Measurements from ENCODE around the gene FXR1. TPM values are rescaled to one million over a fixed set of nuclear protein-coding genes. Genes with fewer than 3 reads are reported as not detected.

Gene FXR1
- total and polyA plus RNA-seq, 10 of the 15 experiments (the other 5 are each of a cell fraction or from before 2014, with no cell fraction given) = 38.5 to 159 (median 102) TPM

DNA sequence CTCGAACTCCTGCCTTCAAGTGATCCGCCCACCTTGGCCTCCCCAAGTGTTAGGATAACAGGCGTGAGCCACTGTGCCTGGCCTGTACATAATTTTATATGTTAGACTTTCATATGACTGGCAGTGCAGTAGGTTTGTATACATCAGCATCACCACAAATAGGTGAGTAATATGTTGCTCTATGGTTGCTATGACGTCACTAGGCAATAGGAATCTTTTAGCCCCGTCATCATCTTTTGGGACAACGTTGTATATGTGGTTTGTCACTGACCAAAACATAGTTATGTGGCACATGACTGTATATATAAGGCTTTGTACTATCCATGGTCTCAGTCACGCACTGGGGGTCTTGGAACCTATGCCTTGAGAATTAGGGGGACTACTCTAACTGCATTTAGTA lies 94.1 kb downstream of the FXR1 start:
- ChIA-PET SMC1A (ENCODE audit: uncharacterized antibody, unreplicated experiment) (interaction anchor here (1.6 kb wide), 1 partner anchor 54 kb away, joined by 3 read pairs; no protein-coding TSS in a partner anchor), RAD21 (ENCODE audit: unreplicated experiment) (no interaction called here), CTCF (no interaction called here), POLR2A (no interaction called here)
- no peaks in the 10 kb centered on the region for H3K4me1 ChIP-seq (ENCODE audit: control insufficient read depth, insufficient read depth, low read length)
- H3K27ac ChIP-seq (ENCODE audit: control insufficient read depth, insufficient read depth) = no peak overlapping the region
- no peak overlapping the region for H3K4me2 ChIP-seq (ENCODE audit: control insufficient read depth, insufficient read depth)
- 32% methylated on average over 7 of the region's 7 CpGs for WGBS (ENCODE audit: insufficient coverage, insufficient replicate concordance, low lambda C conversion rate, missing lambda C conversion rate)
- DNase-seq (ENCODE audit: low read depth, low spot score) (no peak), ATAC-seq (no peak), FAIRE-seq (no peak)
- no peak for TF ChIP-seq TAF1 (IDR thresholded peaks at IDR 0.05; ENCODE audit: borderline replicate concordance, low read depth, low read length)
- no peak for TF ChIP-seq PAX8 (IDR thresholded peaks at IDR 0.05)
- no peak for TF ChIP-seq ZNF274 (IDR thresholded peaks at IDR 0.05; ENCODE audit: insufficient read depth, insufficient read length)
- no peak for TF ChIP-seq RB1 (IDR thresholded peaks at IDR 0.05; ENCODE audit: borderline replicate concordance)
- no peak for TF ChIP-seq POLR2AphosphoS5 (IDR thresholded peaks at IDR 0.05; ENCODE audit: low read length)
- TF ChIP-seq, protein P1, sequence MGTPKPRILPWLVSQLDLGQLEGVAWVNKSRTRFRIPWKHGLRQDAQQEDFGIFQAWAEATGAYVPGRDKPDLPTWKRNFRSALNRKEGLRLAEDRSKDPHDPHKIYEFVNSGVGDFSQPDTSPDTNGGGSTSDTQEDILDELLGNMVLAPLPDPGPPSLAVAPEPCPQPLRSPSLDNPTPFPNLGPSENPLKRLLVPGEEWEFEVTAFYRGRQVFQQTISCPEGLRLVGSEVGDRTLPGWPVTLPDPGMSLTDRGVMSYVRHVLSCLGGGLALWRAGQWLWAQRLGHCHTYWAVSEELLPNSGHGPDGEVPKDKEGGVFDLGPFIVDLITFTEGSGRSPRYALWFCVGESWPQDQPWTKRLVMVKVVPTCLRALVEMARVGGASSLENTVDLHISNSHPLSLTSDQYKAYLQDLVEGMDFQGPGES (IDR thresholded peaks at IDR 0.05) = no peak
- TF ChIP-seq FOS (IDR thresholded peaks at IDR 0.05; ENCODE audit: borderline replicate concordance, extremely low read depth, insufficient read length) = no peak
- TF ChIP-seq ZNF217 (IDR thresholded peaks at IDR 0.05) = no peak
- TF ChIP-seq ZNF207 (IDR thresholded peaks at IDR 0.05; ENCODE audit: borderline replicate concordance) = no peak
- TF ChIP-seq TCF7 (IDR thresholded peaks at IDR 0.05; ENCODE audit: borderline replicate concordance) = no peak
- no peaks in the 10 kb centered on the region for H3K79me2 ChIP-seq (ENCODE audit: control insufficient read depth, insufficient read depth, low read length)
- no peaks in the 10 kb centered on the region for H3K27me3 ChIP-seq (replicated peaks in 1 of 2; ENCODE audit: control insufficient read depth in 2 of 2, insufficient read depth in 2 of 2, low read length in 1 of 2)
- H2AFZ ChIP-seq (ENCODE audit: control insufficient read depth, low read depth, low read length) = no peak overlapping the region
- H3K36me3 ChIP-seq (ENCODE audit: control insufficient read depth in 2 of 2, insufficient read depth in 2 of 2, low read length in 1 of 2) = no peaks in the 10 kb centered on the region
- no peak overlapping the region for H3K4me3 ChIP-seq
- in situ Hi-C loops (cut with MboI) (no loop called here), intact Hi-C loops (cut with micrococcal nuclease; ENCODE audit: unreplicated experiment) (no loop called here)
- no peak overlapping the region for H3K9ac ChIP-seq (ENCODE audit: control insufficient read depth, insufficient read depth, low read length)
- H3K9me3 ChIP-seq (replicated peaks; ENCODE audit: control insufficient read depth, insufficient read depth, low read length) = no peaks in the 10 kb centered on the region; the same call in 2 of the 3 replicates
- no TSS peak for BruUV-seq (replicated peaks)
- no peaks in the 10 kb centered on the region for H4K20me1 ChIP-seq (ENCODE audit: control insufficient read depth, insufficient read depth)
